Prostate gland (tissue), 2 donors: Measurements from ENCODE around the gene AGFG1. TPM values are rescaled to one million over a fixed set of nuclear protein-coding genes. Genes with fewer than 3 reads are reported as not detected.
"Not testable (repeated sequence)": the region's sequence is repeated elsewhere in the genome, so short reads cannot be mapped to it uniquely, and the experiment has no call there.

Experiments used
- DNase-seq: peaks from one replicate; pipeline ENCODE4 v3.0.0-alpha.2; 2019; ENCODE audit warnings: low spot score
- H3K27ac ChIP-seq, 2 donors: fragments of 200-600 bp; sonication (generic); 2 replicates each; pipeline ENCODE4 v1.5.1; 2017 to 2019
- H3K27me3 ChIP-seq: fragments of 200-600 bp; sonication (generic); replicated peaks from 2 replicates; pipeline ENCODE4 v1.5.1; 2019; ENCODE audit not compliant: insufficient read depth
- H3K36me3 ChIP-seq, 2 donors: fragments of 200-600 bp; sonication (generic); 1 replicate in 1 of 2; 2 replicates in 1 of 2; pipeline versions ENCODE4 v1.5.1 to v1.8.1; 2017 to 2019
- H3K4me1 ChIP-seq: fragments of 200-600 bp; sonication (generic); replicated peaks from 2 replicates; pipeline ENCODE4 v1.5.1; 2019
- H3K4me3 ChIP-seq, 2 donors: fragments of 200-600 bp; sonication (generic); 2 replicates each; pipeline ENCODE4 v1.5.1; 2017 to 2019
- H3K9me3 ChIP-seq: fragments of 200-600 bp; sonication (generic); 2 replicates; pipeline ENCODE4 v1.5.1; 2017
- POLR2A ChIP-seq: fragments of 450-650 bp; IDR thresholded peaks from one replicate; pipeline ENCODE4 v1.6.1; 2016; ENCODE audit warnings: antibody characterized with exemption, mild to moderate bottlenecking
- POLR2AphosphoS5 ChIP-seq: sonication (generic); formaldehyde crosslinking; IDR thresholded peaks from one replicate; pipeline ENCODE4 v1.6.1; 2017; ENCODE audit warnings: antibody characterized with exemption
- WGBS: methylation state at CpG from one replicate; pipeline ENCODE4 v1.1.5; 2018; 5-methylcytosine and 5-hydroxymethylcytosine counted together
- intact Hi-C: fragments of 100-400 bp; cut with DNase I; formaldehyde crosslinking; loops from one replicate; pipeline ENCODE4 v1.14.2; 2022
- total RNA-seq, 2 donors: library from RNA; depleted of rRNA; stranded (reverse); fragments of >200 nt; gene quantifications; one replicate each; pipeline ENCODE4 v1.1.0, GENCODE V29; 2016
- TF ChIP-seq, protein P1 (sequence below), 4 experiments: fragments of 200-600 bp in 2 of 4; fragments of 450-650 bp in 2 of 4; sonication (generic) in 2 of 4; IDR thresholded peaks; 1 replicate in 3 of 4; 2 replicates in 1 of 4; pipeline ENCODE4 v1.5.1; 2016 to 2019; ENCODE audit warnings: antibody characterized with exemption in 4 of 4, mild to moderate bottlenecking in 2 of 4, moderate library complexity in 2 of 4

Gene AGFG1
- total RNA-seq, 2 donors from 2014 or later = 40.3 to 73.7 TPM

DNA sequence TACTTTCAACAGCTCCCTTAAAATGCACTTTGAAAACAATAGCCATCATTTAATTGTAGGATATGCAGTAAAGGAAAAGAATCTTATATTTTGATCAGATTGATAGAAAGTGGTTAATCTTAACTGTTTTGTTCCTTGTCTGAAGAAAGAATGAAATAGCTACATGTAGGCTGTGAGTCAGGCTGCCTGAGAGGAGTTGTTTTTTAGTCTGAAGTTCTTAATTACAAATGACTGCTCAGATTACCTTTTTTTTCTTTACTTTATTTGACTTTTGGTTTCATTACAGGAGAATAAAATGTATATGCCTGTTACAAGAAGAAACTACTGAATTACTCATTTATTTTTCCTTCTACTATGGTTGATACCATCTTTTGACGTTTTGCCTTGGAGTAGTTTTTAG lies 56.8 kb downstream of the AGFG1 start:
- TF ChIP-seq, protein P1, sequence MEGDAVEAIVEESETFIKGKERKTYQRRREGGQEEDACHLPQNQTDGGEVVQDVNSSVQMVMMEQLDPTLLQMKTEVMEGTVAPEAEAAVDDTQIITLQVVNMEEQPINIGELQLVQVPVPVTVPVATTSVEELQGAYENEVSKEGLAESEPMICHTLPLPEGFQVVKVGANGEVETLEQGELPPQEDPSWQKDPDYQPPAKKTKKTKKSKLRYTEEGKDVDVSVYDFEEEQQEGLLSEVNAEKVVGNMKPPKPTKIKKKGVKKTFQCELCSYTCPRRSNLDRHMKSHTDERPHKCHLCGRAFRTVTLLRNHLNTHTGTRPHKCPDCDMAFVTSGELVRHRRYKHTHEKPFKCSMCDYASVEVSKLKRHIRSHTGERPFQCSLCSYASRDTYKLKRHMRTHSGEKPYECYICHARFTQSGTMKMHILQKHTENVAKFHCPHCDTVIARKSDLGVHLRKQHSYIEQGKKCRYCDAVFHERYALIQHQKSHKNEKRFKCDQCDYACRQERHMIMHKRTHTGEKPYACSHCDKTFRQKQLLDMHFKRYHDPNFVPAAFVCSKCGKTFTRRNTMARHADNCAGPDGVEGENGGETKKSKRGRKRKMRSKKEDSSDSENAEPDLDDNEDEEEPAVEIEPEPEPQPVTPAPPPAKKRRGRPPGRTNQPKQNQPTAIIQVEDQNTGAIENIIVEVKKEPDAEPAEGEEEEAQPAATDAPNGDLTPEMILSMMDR (IDR thresholded peaks at IDR 0.05) = no peak
- no peak for TF ChIP-seq POLR2A
- no peak for TF ChIP-seq POLR2AphosphoS5
- H3K36me3 ChIP-seq = no peaks in the 10 kb centered on the region
- 41% methylated on average over 1 of the region's 1 CpG for WGBS

DNA sequence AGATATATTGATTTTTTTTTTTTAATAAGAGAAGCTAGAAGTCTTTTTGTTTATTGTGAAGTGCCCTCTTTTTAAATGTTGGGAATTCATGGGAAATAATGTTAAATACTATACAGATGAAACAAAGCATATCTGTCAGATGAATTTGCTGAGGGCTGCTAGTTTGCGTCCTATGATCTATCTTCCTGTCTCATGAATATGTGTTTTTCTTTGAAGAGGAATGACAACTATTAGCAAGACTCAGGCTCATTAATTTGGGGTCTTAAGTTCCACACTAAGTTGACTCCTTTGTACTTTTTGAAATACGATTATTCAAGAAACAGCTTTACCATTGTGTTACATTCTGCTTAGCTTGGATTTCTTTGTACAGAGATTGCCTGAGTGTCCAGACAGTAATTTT lies 57.9 kb downstream of the AGFG1 start:
- no peak overlapping the region for H3K4me3 ChIP-seq
- H3K27ac ChIP-seq = no peak overlapping the region
- intact Hi-C loops = no loop called here
- WGBS = 98% methylated on average over 2 of the region's 2 CpGs
- TF ChIP-seq, protein P1 (IDR thresholded peaks at IDR 0.05) = no peak
- TF ChIP-seq POLR2A (no peak), POLR2AphosphoS5 (no peak)
- H3K27me3 ChIP-seq = no peaks in the 10 kb centered on the region
- H3K4me1 ChIP-seq = no peaks in the 10 kb centered on the region
- DNase-seq = no peak
- H3K36me3 ChIP-seq = no peaks in the 10 kb centered on the region
- H3K9me3 ChIP-seq = no peaks in the 10 kb centered on the region

More for the DNA sequence above, 56.8 kb downstream of the AGFG1 start:
- DNase-seq = no peak
- Histone ChIP-seq H3K27ac (no peak overlapping the region), H3K4me1 (no peaks in the 10 kb centered on the region), H3K4me3 (no peak overlapping the region), H3K9me3 (no peaks in the 10 kb centered on the region), H3K27me3 (no peaks in the 10 kb centered on the region)
- intact Hi-C loops = no loop called here

DNA sequence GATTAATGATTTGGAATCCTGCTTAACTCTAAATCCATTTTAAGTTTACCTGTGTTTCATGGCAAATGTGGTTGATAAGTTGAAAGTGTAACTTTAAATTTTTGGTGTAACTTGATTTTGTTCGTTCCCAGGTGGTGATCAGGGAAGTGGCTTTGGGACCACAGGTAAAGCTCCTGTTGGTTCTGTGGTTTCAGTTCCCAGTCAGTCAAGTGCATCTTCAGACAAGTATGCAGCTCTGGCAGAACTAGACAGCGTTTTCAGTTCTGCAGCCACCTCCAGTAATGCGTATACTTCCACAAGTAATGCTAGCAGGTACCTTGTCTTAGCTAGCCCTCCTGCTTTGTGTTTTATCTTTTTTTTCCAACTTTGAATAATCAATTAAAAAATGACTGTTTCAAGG lies 62.8 kb downstream of the AGFG1 start:
- Histone ChIP-seq H3K4me3 (no peak overlapping the region), H3K9me3 (no peaks in the 10 kb centered on the region), H3K36me3 (no peaks in the 10 kb centered on the region), H3K4me1 (no peaks in the 10 kb centered on the region), H3K27ac (no peak overlapping the region), H3K27me3 (no peaks in the 10 kb centered on the region)
- WGBS = 91% methylated on average over 3 of the region's 3 CpGs
- TF ChIP-seq POLR2AphosphoS5 (no peak), POLR2A (no peak)
- TF ChIP-seq, protein P1 (IDR thresholded peaks at IDR 0.05) = no peak
- DNase-seq = no peak
- intact Hi-C loops = no loop called here

DNA sequence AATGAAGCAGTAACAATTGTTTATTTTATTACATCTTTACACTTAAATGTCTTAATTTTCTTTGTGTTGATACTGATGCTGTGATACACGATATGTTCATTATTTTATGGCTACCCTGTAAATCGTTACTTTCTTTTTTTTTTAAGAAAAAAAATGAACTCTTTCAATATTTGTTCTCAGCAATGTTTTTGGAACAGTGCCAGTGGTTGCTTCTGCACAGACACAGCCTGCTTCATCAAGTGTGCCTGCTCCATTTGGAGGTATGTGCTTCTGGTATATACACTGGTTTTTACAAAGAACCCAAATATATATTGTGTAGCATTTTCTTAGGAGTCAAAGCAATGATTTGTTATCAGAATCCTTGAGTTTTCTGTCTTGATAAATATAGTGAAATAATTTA lies 64.5 kb downstream of the AGFG1 start:
- H3K9me3 ChIP-seq = no peaks in the 10 kb centered on the region
- no peak overlapping the region for H3K27ac ChIP-seq
- intact Hi-C loops = no loop called here
- no peaks in the 10 kb centered on the region for H3K4me1 ChIP-seq
- no peak for DNase-seq
- no peaks in the 10 kb centered on the region for H3K36me3 ChIP-seq
- H3K4me3 ChIP-seq = no peak overlapping the region
- no peaks in the 10 kb centered on the region for H3K27me3 ChIP-seq
- WGBS = 22% methylated on average over 2 of the region's 2 CpGs
- TF ChIP-seq POLR2AphosphoS5 (no peak), POLR2A (no peak)
- TF ChIP-seq, protein P1 (IDR thresholded peaks at IDR 0.05) = no peak

DNA sequence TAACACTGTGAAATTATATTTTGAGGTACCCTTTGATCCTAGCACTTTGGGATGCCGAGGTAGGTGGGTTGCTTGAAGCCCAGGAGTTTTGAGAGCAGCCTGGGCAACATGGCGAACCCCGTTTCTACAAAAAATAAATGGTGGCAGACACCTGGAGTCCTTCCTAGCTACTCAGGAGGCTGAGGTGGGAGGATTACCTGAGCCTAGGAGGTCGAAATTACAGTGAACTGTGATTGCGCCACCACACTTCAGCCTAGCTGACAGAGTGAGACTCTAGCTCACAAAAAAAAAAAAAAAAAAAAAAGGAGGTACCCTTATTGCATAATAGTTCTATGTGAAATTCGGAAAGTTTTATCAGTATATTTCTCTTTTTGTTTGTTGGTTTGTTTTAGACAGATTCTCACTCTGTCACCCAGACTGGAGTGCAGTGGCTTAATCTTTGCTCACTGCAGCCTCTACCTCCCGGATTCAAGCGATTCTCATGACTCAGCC lies 67.6 kb downstream of the AGFG1 start:
- H3K27me3 ChIP-seq = no peaks in the 10 kb centered on the region
- intact Hi-C loops = no loop called here
- no peaks in the 10 kb centered on the region for H3K4me1 ChIP-seq
- no peak overlapping the region for H3K4me3 ChIP-seq
- H3K27ac ChIP-seq = no peak overlapping the region
- WGBS = 95% methylated on average over 8 of the region's 8 CpGs
- DNase-seq = no peak
- TF ChIP-seq POLR2A (no peak), POLR2AphosphoS5 (no peak)
- TF ChIP-seq, protein P1 (IDR thresholded peaks at IDR 0.05) = no peak
- H3K9me3 ChIP-seq = no peaks in the 10 kb centered on the region
- no peaks in the 10 kb centered on the region for H3K36me3 ChIP-seq

DNA sequence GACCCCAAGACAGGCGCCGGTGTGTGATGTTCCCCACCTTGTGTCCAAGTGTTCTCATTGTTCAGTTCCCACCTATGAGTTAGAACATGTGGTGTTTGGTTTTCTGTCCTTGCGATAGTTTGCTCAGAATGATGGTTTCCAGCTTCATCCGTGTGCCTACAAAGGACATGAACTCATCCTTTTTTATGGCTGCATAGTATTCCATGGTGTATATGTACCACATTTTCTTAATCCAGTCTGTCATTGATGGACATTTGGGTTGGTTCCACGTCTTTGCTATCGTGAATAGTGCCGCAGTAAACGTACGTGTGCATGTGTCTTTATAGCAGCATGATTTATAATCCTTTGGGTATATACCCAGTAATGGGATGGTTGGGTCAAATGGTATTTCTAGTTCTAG lies 68.4 kb downstream of the AGFG1 start:
- 98% methylated on average over 9 of the region's 9 CpGs for WGBS
- intact Hi-C loops, H3K9me3 ChIP-seq, H3K36me3 ChIP-seq, H3K4me1 ChIP-seq, H3K4me3 ChIP-seq, H3K27ac ChIP-seq, DNase-seq, H3K27me3 ChIP-seq: not testable (repeated sequence)
